GM08714 (cell line): ENCODE results near the gene SYNM.
"Not testable (repeated sequence)": the region's sequence is repeated elsewhere in the genome, so short reads cannot be mapped to it uniquely, and the experiment has no call there.

ENCODE experiments used
- H3K4me3 ChIP-seq: fragments of 200-500 bp; sonication (Bioruptor generic); 2 replicates; pipeline ENCODE4 v1.5.1; 2014; ENCODE audit warnings: mild to moderate bottlenecking, low read length, inconsistent platforms
- ZNF274 ChIP-seq: IDR thresholded peaks from 2 replicates; pipeline ENCODE4 v1.6.1; 2012; ENCODE audit warnings: mild to moderate bottlenecking, low read depth, low read length

SYNM gene

GRCh38 chr15:99110093-99110492 is 5.2 kb downstream of the SYNM start:
- no peak for TF ChIP-seq ZNF274
- no peak overlapping the region for H3K4me3 ChIP-seq

GRCh38 chr15:99110581-99111320 is 5.9 kb downstream of the SYNM start:
- no peak for TF ChIP-seq ZNF274
- no peak overlapping the region for H3K4me3 ChIP-seq

- H3K4me3 ChIP-seq: not testable (repeated sequence)
Measured at GRCh38 chr15:99111641-99112040, 6.8 kb downstream of the SYNM start.

GRCh38 chr15:99113547-99114271 is 8.8 kb downstream of the SYNM start:
- TF ChIP-seq ZNF274: no peak
- H3K4me3 ChIP-seq: no peak overlapping the region

- TF ChIP-seq ZNF274: no peak
- no peak overlapping the region for H3K4me3 ChIP-seq
Measured at GRCh38 chr15:99114511-99115299, 9.8 kb downstream of the SYNM start.

- TF ChIP-seq ZNF274: no peak
- no peak overlapping the region for H3K4me3 ChIP-seq
Measured at GRCh38 chr15:99115300-99116215, 10.7 kb downstream of the SYNM start.

GRCh38 chr15:99117111-99117510 is 12.2 kb downstream of the SYNM start:
- no peak overlapping the region for H3K4me3 ChIP-seq
- no peak for TF ChIP-seq ZNF274

- no peak for TF ChIP-seq ZNF274
- H3K4me3 ChIP-seq: no peak overlapping the region
Measured at GRCh38 chr15:99117563-99118257, 12.8 kb downstream of the SYNM start.

GRCh38 chr15:99118258-99118632 is 13.4 kb downstream of the SYNM start:
- H3K4me3 ChIP-seq: no peak overlapping the region
- TF ChIP-seq ZNF274: no peak

GRCh38 chr15:99118801-99119546 is 14.1 kb downstream of the SYNM start:
- no peak overlapping the region for H3K4me3 ChIP-seq
- no peak for TF ChIP-seq ZNF274

- TF ChIP-seq ZNF274: no peak
- no peak overlapping the region for H3K4me3 ChIP-seq
Measured at GRCh38 chr15:99120050-99120777, 15.3 kb downstream of the SYNM start.

- no peak overlapping the region for H3K4me3 ChIP-seq
- no peak for TF ChIP-seq ZNF274
Measured at GRCh38 chr15:99121207-99121606, 16.3 kb downstream of the SYNM start.
